ENCODE data around the gene HINT3. TPM values are rescaled to one million over a fixed set of nuclear protein-coding genes. Genes with fewer than 3 reads are reported as not detected.

HINT3 gene
- total RNA-seq, 1 experiment from 2014 or later: 15.1 TPM

DNA sequence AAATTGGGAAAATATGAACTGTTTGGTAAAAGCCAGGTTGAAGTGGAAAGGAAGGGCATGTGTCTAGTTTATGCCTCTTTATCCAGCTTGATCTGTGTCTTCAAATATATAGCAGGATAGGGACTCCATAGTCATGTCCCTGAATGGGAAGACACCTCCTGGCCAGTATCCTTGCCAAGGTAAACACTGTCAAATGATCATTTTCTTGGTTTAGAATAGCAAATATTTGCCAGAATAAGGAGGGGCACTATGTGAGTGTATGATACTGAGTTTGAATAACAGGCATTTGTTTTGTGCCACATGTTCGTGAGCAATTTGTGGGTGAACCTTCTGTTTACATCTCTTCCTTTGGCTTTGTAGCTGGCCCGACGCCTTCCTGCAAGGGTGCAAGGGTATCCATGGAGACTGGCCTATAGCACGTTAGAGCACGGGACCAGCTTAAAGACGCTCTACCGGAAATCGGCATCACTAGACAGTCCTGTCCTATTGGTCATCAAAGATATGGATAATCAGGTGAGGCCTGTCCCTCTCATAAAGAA is 34.2 kb upstream of the HINT3 start:
- Mint-ChIP-seq H3K27ac (ENCODE audit: unreplicated experiment) (peak overlapping the region; percentile 97), H3K36me3 (ENCODE audit: insufficient read depth, unreplicated experiment) (peaks cover 90% of the 10 kb centered on the region), H3K9me3 (ENCODE audit: low read depth, unreplicated experiment) (no peaks in the 10 kb centered on the region), H3K4me1 (ENCODE audit: low read depth, unreplicated experiment) (peaks cover 31% of the 10 kb centered on the region), H3K27me3 (ENCODE audit: unreplicated experiment) (no peaks in the 10 kb centered on the region), H3K4me3 (ENCODE audit: low read depth, unreplicated experiment) (peak overlapping the region; percentile 86)
- BruUV-seq (replicated peaks): no TSS peak
- no peak for DNase-seq
- intact Hi-C loops (cut with micrococcal nuclease; ENCODE audit: unreplicated experiment): loop anchor here (5.0 kb wide), 1 partner anchor 65 kb away; no protein-coding TSS in a partner anchor
- CTCF ChIA-PET: interaction anchor here (0.6 kb wide), 1 partner anchor 483 kb away, joined by 6 read pairs; no protein-coding TSS in a partner anchor
- TF ChIP-seq, protein P1, sequence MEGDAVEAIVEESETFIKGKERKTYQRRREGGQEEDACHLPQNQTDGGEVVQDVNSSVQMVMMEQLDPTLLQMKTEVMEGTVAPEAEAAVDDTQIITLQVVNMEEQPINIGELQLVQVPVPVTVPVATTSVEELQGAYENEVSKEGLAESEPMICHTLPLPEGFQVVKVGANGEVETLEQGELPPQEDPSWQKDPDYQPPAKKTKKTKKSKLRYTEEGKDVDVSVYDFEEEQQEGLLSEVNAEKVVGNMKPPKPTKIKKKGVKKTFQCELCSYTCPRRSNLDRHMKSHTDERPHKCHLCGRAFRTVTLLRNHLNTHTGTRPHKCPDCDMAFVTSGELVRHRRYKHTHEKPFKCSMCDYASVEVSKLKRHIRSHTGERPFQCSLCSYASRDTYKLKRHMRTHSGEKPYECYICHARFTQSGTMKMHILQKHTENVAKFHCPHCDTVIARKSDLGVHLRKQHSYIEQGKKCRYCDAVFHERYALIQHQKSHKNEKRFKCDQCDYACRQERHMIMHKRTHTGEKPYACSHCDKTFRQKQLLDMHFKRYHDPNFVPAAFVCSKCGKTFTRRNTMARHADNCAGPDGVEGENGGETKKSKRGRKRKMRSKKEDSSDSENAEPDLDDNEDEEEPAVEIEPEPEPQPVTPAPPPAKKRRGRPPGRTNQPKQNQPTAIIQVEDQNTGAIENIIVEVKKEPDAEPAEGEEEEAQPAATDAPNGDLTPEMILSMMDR (IDR thresholded peaks at IDR 0.05; ENCODE audit: unreplicated experiment): no peak

DNA sequence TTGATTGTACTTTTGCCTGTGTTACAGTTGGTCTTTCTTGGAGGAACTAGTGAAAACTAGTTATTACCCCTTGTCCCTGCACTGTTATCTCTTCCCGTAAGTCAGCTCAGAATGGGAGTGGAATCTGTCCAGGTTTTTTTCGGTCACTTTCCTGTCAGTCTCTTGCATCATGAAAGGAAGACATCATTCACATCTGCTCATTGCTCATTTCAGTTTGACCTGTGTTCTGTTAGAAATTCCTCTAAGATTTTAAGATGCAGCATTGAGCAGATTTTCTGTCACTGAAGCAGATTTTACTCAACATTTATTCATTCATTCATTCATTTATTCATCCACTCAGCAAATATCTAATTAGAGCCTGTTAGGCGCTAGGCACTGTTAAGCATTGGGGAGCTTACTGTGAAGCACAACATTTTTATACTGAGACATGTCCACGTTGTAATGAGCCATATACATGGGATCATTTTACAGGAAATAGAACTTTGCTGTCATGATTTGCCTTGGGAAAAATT is 33.1 kb upstream of the HINT3 start:
- H3K27me3 Mint-ChIP-seq (ENCODE audit: unreplicated experiment): no peaks in the 10 kb centered on the region
- H3K4me1 Mint-ChIP-seq (ENCODE audit: low read depth, unreplicated experiment): peaks cover 20% of the 10 kb centered on the region
- CTCF ChIA-PET: no interaction called here
- H3K36me3 Mint-ChIP-seq (ENCODE audit: insufficient read depth, unreplicated experiment): peaks cover 97% of the 10 kb centered on the region
- BruUV-seq (replicated peaks): no TSS peak
- H3K4me3 Mint-ChIP-seq (ENCODE audit: low read depth, unreplicated experiment): peak overlapping the region; percentile 86
- TF ChIP-seq, protein P1 (IDR thresholded peaks at IDR 0.05; ENCODE audit: unreplicated experiment): no peak
- peak overlapping the region; percentile 97 for H3K27ac Mint-ChIP-seq (ENCODE audit: unreplicated experiment)
- no peak for DNase-seq
- intact Hi-C loops (cut with micrococcal nuclease; ENCODE audit: unreplicated experiment): loop anchor here (5.0 kb wide), 1 partner anchor 66 kb away; no protein-coding TSS in a partner anchor
- no peaks in the 10 kb centered on the region for H3K9me3 Mint-ChIP-seq (ENCODE audit: low read depth, unreplicated experiment)

DNA sequence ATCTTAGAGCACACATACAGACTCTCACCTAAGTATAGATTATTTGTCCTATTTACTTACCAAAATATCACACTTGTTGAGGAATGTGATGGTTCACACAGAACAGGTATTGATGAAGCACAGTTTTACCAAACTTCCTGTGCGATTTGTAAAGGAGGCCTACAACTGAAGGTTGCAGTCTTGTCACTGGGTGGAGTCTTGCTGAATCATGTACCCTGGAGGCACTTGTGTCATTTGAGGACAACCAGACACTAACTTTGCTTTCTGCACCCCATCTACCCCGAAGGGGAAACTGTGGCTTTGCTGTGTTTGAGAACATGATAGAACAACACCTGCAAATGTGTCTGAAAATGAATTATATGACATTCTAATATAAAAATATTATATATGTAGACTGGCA is 32.4 kb upstream of the HINT3 start:
- Mint-ChIP-seq H3K9me3 (ENCODE audit: low read depth, unreplicated experiment) (no peaks in the 10 kb centered on the region), H3K4me1 (ENCODE audit: low read depth, unreplicated experiment) (peaks cover 17% of the 10 kb centered on the region), H3K27ac (ENCODE audit: unreplicated experiment) (peak overlapping the region; percentile 97), H3K4me3 (ENCODE audit: low read depth, unreplicated experiment) (peak overlapping the region; percentile 86), H3K27me3 (ENCODE audit: unreplicated experiment) (no peaks in the 10 kb centered on the region), H3K36me3 (ENCODE audit: insufficient read depth, unreplicated experiment) (peaks cover 96% of the 10 kb centered on the region)
- CTCF ChIA-PET: no interaction called here
- TF ChIP-seq, protein P1 (IDR thresholded peaks at IDR 0.05; ENCODE audit: unreplicated experiment): no peak
- no peak for DNase-seq
- intact Hi-C loops (cut with micrococcal nuclease; ENCODE audit: unreplicated experiment): loop anchor here (5.0 kb wide), 1 partner anchor 67 kb away; no protein-coding TSS in a partner anchor
- BruUV-seq (replicated peaks): no TSS peak

DNA sequence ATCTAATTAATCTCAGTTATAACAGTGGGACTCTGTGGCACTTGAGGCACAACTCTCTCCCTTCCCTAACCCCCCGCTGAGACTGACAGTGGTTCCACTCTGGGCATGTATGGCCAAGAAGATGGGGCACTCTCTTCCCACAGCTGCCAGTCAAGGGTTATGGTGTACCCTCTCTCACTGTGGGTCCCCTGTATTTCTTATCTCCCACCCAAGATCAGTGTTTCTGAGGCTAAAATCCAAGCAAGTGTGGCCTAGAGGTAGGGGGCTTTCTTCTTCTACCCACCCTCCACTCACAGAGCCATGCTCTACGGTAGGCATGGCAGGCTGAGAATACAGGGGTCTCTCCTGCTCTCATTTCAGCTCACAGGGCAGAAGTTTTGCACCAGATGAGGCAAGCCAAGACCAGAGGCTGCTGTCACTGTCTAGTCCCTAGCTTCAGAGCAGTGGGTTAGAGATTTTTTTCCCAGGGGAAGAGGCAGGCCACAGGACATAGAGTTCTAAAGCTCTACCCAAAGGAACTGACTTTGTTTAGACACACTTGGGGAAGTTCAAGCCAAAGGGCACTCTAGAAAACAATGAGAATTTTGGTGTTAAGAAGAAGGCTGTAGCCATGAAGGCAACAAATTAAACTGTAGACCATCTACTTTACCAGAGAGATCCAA is 31.7 kb upstream of the HINT3 start:
- DNase-seq: no peak
- H3K4me1 Mint-ChIP-seq (ENCODE audit: low read depth, unreplicated experiment): peaks cover 17% of the 10 kb centered on the region
- H3K36me3 Mint-ChIP-seq (ENCODE audit: insufficient read depth, unreplicated experiment): peaks cover 90% of the 10 kb centered on the region
- CTCF ChIA-PET: no interaction called here
- H3K9me3 Mint-ChIP-seq (ENCODE audit: low read depth, unreplicated experiment): no peaks in the 10 kb centered on the region
- no TSS peak for BruUV-seq (replicated peaks)
- H3K27ac Mint-ChIP-seq (ENCODE audit: unreplicated experiment): no peak overlapping the region
- no peaks in the 10 kb centered on the region for H3K27me3 Mint-ChIP-seq (ENCODE audit: unreplicated experiment)
- H3K4me3 Mint-ChIP-seq (ENCODE audit: low read depth, unreplicated experiment): peak overlapping the region; percentile 86
- TF ChIP-seq, protein P1 (IDR thresholded peaks at IDR 0.05; ENCODE audit: unreplicated experiment): no peak
- intact Hi-C loops (cut with micrococcal nuclease; ENCODE audit: unreplicated experiment): loop anchor here (5.0 kb wide), 1 partner anchor 68 kb away; no protein-coding TSS in a partner anchor
